HG03432 (cell line): Measurements from ENCODE around the gene PAQR6.

ENCODE experiments used
- ATAC-seq: cut with Tn5 transposase; IDR thresholded peaks from one replicate; pipeline ENCODE4 v1.9.1; 2021; ENCODE audit warnings: mild to moderate bottlenecking, moderate library complexity; ENCODE audit not compliant: unreplicated experiment

Gene PAQR6

GRCh38 chr1:156266051-156266450, 18.2 kb upstream of the PAQR6 start:
- ATAC-seq = no peak

- no peak for ATAC-seq
Observed at GRCh38 chr1:156263288-156263655, 15.4 kb upstream of the PAQR6 start.

GRCh38 chr1:156262461-156263287, 14.8 kb upstream of the PAQR6 start:
- ATAC-seq = no peak

- no peak for ATAC-seq
Observed at GRCh38 chr1:156260896-156261295, 13.0 kb upstream of the PAQR6 start.

- ATAC-seq = no peak
Observed at GRCh38 chr1:156259805-156260204, 11.9 kb upstream of the PAQR6 start.

- no peak for ATAC-seq
Observed at GRCh38 chr1:156258859-156259258, 11.0 kb upstream of the PAQR6 start.

- ATAC-seq = no peak
Observed at GRCh38 chr1:156257711-156258110, 9.9 kb upstream of the PAQR6 start.

- no peak for ATAC-seq
Observed at GRCh38 chr1:156253634-156254033, 5.8 kb upstream of the PAQR6 start.

GRCh38 chr1:156251527-156251926, 3.7 kb upstream of the PAQR6 start:
- ATAC-seq = no peak

- no peak for ATAC-seq
Observed at GRCh38 chr1:156249593-156249992, 1.7 kb upstream of the PAQR6 start.

GRCh38 chr1:156248323-156248683, 447 bp upstream of the PAQR6 start:
- no peak for ATAC-seq

- no peak for ATAC-seq
Observed at GRCh38 chr1:156246781-156247459, 936 bp downstream of the PAQR6 start.

GRCh38 chr1:156246241-156246780, 1.5 kb downstream of the PAQR6 start:
- no peak for ATAC-seq

GRCh38 chr1:156245451-156246232, 2.2 kb downstream of the PAQR6 start:
- no peak for ATAC-seq

GRCh38 chr1:156244712-156245111, 3.1 kb downstream of the PAQR6 start:
- no peak for ATAC-seq

GRCh38 chr1:156244126-156244525, 3.7 kb downstream of the PAQR6 start:
- ATAC-seq = no peak

GRCh38 chr1:156242738-156243137, 5.1 kb downstream of the PAQR6 start:
- no peak for ATAC-seq

GRCh38 chr1:156241926-156242325, 5.9 kb downstream of the PAQR6 start, which contains the start of gene BGLAP:
BGLAP (plus strand) TSS chr1:156242184; CDS start chr1:156242232, 48 bp downstream.
- no peak for ATAC-seq

- ATAC-seq = no peak
Observed at GRCh38 chr1:156241311-156241811, 6.5 kb downstream of the PAQR6 start.

- ATAC-seq = no peak
Observed at GRCh38 chr1:156238248-156238647, 9.6 kb downstream of the PAQR6 start.

- no peak for ATAC-seq
Observed at GRCh38 chr1:156236164-156236563, 11.7 kb downstream of the PAQR6 start.
